Loucy (cell line): ENCODE data around the gene CLEC4D.

Source experiments
- CTCF ChIP-seq: fragments of 200-600 bp; sonication (generic); conservative IDR thresholded peaks from 2 replicates; pipeline ENCODE4 v1.5.1; 2014; ENCODE audit warnings: mild to moderate bottlenecking, antibody characterized with exemption, low read length
- EZH2phosphoT487 ChIP-seq: fragments of 200-600 bp; IDR thresholded peaks from 2 replicates; pipeline ENCODE4 v1.6.1; 2018; ENCODE audit warnings: antibody characterized with exemption, mild to moderate bottlenecking, moderate library complexity, borderline replicate concordance

DNA sequence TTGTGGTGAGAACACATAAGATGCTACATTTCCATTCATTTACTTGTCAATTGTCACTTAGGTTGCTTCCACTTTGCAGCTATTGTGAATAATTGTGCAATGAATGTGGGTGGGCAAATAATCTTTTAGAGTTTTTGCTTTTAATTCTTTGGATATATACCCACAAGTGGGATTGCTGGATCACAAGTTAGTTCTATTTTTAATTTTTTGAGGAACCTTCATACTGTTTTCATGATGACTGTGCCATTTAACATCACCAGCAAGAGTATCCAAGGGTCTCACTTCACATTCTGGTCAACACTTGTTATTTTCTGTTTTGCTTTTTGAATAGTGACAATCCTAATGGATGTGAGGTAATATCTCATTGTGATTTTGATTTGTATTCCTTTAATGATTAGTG, 47.1 kb upstream of the CLEC4D start:
- no peak for TF ChIP-seq CTCF
- TF ChIP-seq EZH2phosphoT487, result no peak
